Effector memory CD4-positive, alpha-beta T cell (primary cell): Measurements from ENCODE around the gene WASHC3.

Source experiments
- DNase-seq, 3 donors: peaks; one replicate each; pipeline ENCODE4 v3.0.0-alpha.2; 2020
- H3K27ac ChIP-seq: 2 replicates; pipeline ENCODE4 v1.7.0; 2013; ENCODE audit warnings: mild to moderate bottlenecking, low read length, moderate library complexity; ENCODE audit not compliant: insufficient read depth, poor library complexity, severe bottlenecking
- H3K27me3 ChIP-seq: replicated peaks from 2 replicates; pipeline ENCODE4 v1.7.0; 2013; ENCODE audit warnings: mild to moderate bottlenecking, low read length; ENCODE audit not compliant: insufficient read depth, control insufficient read depth, poor library complexity, severe bottlenecking
- H3K36me3 ChIP-seq: 2 replicates; pipeline ENCODE4 v1.7.0; 2013; ENCODE audit warnings: mild to moderate bottlenecking, low read length, moderate library complexity; ENCODE audit not compliant: control insufficient read depth, insufficient read depth
- H3K4me1 ChIP-seq: 2 replicates; pipeline ENCODE4 v1.7.0; 2013; ENCODE audit warnings: low read length, mild to moderate bottlenecking; ENCODE audit not compliant: control insufficient read depth, insufficient read depth, poor library complexity, severe bottlenecking
- H3K4me3 ChIP-seq: 2 replicates; pipeline ENCODE4 v1.7.0; 2013; ENCODE audit warnings: low read length, low read depth, mild to moderate bottlenecking; ENCODE audit not compliant: insufficient read depth, poor library complexity, severe bottlenecking
- H3K9me3 ChIP-seq: 2 replicates; pipeline ENCODE4 v1.7.0; 2013; ENCODE audit warnings: mild to moderate bottlenecking, low read length, moderate library complexity; ENCODE audit not compliant: control insufficient read depth

The WASHC3 gene

GRCh38 chr12:102069707-102070106, 7.9 kb upstream of the WASHC3 start:
- no peaks in the 10 kb centered on the region for H3K9me3 ChIP-seq
- DNase-seq = no peak
- H3K4me3 ChIP-seq = no peak overlapping the region
- H3K4me1 ChIP-seq = no peaks in the 10 kb centered on the region
- H3K36me3 ChIP-seq = no peaks in the 10 kb centered on the region
- no peak overlapping the region for H3K27ac ChIP-seq
- H3K27me3 ChIP-seq = no peaks in the 10 kb centered on the region

- Histone ChIP-seq H3K36me3 (no peaks in the 10 kb centered on the region), H3K4me3 (no peak overlapping the region), H3K4me1 (no peaks in the 10 kb centered on the region), H3K27me3 (no peaks in the 10 kb centered on the region), H3K9me3 (no peaks in the 10 kb centered on the region), H3K27ac (no peak overlapping the region)
- DNase-seq = no peak
These were observed 5.9 kb upstream of the WASHC3 start for GRCh38 chr12:102067574-102068258.

GRCh38 chr12:102064476-102064875, 2.7 kb upstream of the WASHC3 start:
- H3K36me3 ChIP-seq = no peaks in the 10 kb centered on the region
- no peaks in the 10 kb centered on the region for H3K4me1 ChIP-seq
- no peak for DNase-seq
- H3K4me3 ChIP-seq = no peak overlapping the region
- no peaks in the 10 kb centered on the region for H3K27me3 ChIP-seq
- H3K27ac ChIP-seq = no peak overlapping the region
- H3K9me3 ChIP-seq = no peaks in the 10 kb centered on the region

- Histone ChIP-seq H3K27me3 (no peaks in the 10 kb centered on the region), H3K36me3 (no peaks in the 10 kb centered on the region), H3K4me3 (no peak overlapping the region), H3K27ac (no peak overlapping the region), H3K4me1 (no peaks in the 10 kb centered on the region), H3K9me3 (no peaks in the 10 kb centered on the region)
- no peak for DNase-seq
These were observed 1.3 kb upstream of the WASHC3 start for GRCh38 chr12:102063069-102063468.

GRCh38 chr12:102062419-102062806, 622 bp upstream of the WASHC3 start:
- no peaks in the 10 kb centered on the region for H3K4me1 ChIP-seq
- no peaks in the 10 kb centered on the region for H3K27me3 ChIP-seq
- no peak for DNase-seq
- H3K9me3 ChIP-seq = no peaks in the 10 kb centered on the region
- H3K27ac ChIP-seq = no peak overlapping the region
- no peak overlapping the region for H3K4me3 ChIP-seq
- H3K36me3 ChIP-seq = no peaks in the 10 kb centered on the region

- H3K36me3 ChIP-seq = no peaks in the 10 kb centered on the region
- no peak for DNase-seq
- no peaks in the 10 kb centered on the region for H3K9me3 ChIP-seq
- H3K4me1 ChIP-seq = no peaks in the 10 kb centered on the region
- H3K27ac ChIP-seq = peak overlapping the region; percentile 96
- H3K4me3 ChIP-seq = peak overlapping the region; percentile 76
- no peaks in the 10 kb centered on the region for H3K27me3 ChIP-seq
These were observed 663 bp downstream of the WASHC3 start for GRCh38 chr12:102061096-102061559.

GRCh38 chr12:102059343-102059742, 2.4 kb downstream of the WASHC3 start:
- no peaks in the 10 kb centered on the region for H3K4me1 ChIP-seq
- no peak overlapping the region for H3K4me3 ChIP-seq
- no peaks in the 10 kb centered on the region for H3K9me3 ChIP-seq
- H3K36me3 ChIP-seq = no peaks in the 10 kb centered on the region
- peak overlapping the region; percentile 47 for H3K27ac ChIP-seq
- no peak for DNase-seq
- no peaks in the 10 kb centered on the region for H3K27me3 ChIP-seq

- Histone ChIP-seq H3K4me3 (no peak overlapping the region), H3K36me3 (peaks cover 30% of the 10 kb centered on the region), H3K27me3 (no peaks in the 10 kb centered on the region), H3K27ac (no peak overlapping the region), H3K4me1 (no peaks in the 10 kb centered on the region), H3K9me3 (no peaks in the 10 kb centered on the region)
- no peak for DNase-seq
These were observed 7.4 kb downstream of the WASHC3 start for GRCh38 chr12:102054345-102054744.

- Histone ChIP-seq H3K27ac (no peak overlapping the region), H3K27me3 (no peaks in the 10 kb centered on the region), H3K4me1 (no peaks in the 10 kb centered on the region), H3K9me3 (no peaks in the 10 kb centered on the region), H3K36me3 (peaks cover 35% of the 10 kb centered on the region), H3K4me3 (no peak overlapping the region)
- no peak for DNase-seq
These were observed 8.8 kb downstream of the WASHC3 start for GRCh38 chr12:102053062-102053349.

GRCh38 chr12:102052192-102053061, 9.4 kb downstream of the WASHC3 start:
- DNase-seq = no peak
- Histone ChIP-seq H3K36me3 (peaks cover 35% of the 10 kb centered on the region), H3K27ac (peak overlapping the region; percentile 1)

More at GRCh38 chr12:102052192-102053061, 9.4 kb downstream of the WASHC3 start:
- Histone ChIP-seq H3K4me1 (no peaks in the 10 kb centered on the region), H3K27me3 (no peaks in the 10 kb centered on the region), H3K9me3 (no peaks in the 10 kb centered on the region), H3K4me3 (no peak overlapping the region)
